Endothelial cell of umbilical vein (primary cell): ENCODE results near the gene NKX2-3. TPM values are rescaled to one million over a fixed set of nuclear protein-coding genes. Genes with fewer than 3 reads are reported as not detected.

Experiments used
- BruUV-seq: library from RNA; stranded (reverse); fragments of 400-500 nt; replicated peaks from 2 replicates; lab custom pipeline; 2021; lab: Mats Ljungman, UMichigan
- CTCF ChIA-PET: fragments of 300-600, 350-600 bp; sonication (Branson Sonifier 250); formaldehyde crosslinking; loops from one replicate; lab custom pipeline; 2021; ENCODE audit warnings: antibody characterized with exemption, inconsistent platforms; lab: Charles Lee
- POLR2A ChIA-PET: fragments of 300-600, 350-600 bp; sonication (Branson Sonifier 250); formaldehyde crosslinking; loops from one replicate; lab custom pipeline; 2021; ENCODE audit warnings: antibody characterized with exemption, inconsistent platforms; lab: Charles Lee
- DNase-seq: peaks from one replicate; pipeline ENCODE4 v3.0.0-alpha.2; 2011; ENCODE audit warnings: low read depth, low spot score
- FAIRE-seq: peaks from 2 replicates; lab custom pipeline; 2011; peaks lifted over from hg19 to GRCh38; lab: Jason Lieb, UNC
- H2AFZ ChIP-seq: 2 replicates; pipeline ENCODE4 v1.6.0; 2012; ENCODE audit warnings: low read depth, low read length, control low read depth, inconsistent platforms
- H3K27ac ChIP-seq: 2 replicates; pipeline ENCODE4 v1.5.1; 2011; ENCODE audit warnings: low read depth, mild to moderate bottlenecking, control low read depth, low read length, moderate library complexity; ENCODE audit not compliant: insufficient read depth
- H3K27me3 ChIP-seq, 2 experiments: 2 replicates each; pipeline versions ENCODE4 v1.6.0 to v1.6.1; 2011; ENCODE audit warnings: low read length in 2 of 2, mixed read lengths in 1 of 2; ENCODE audit not compliant: control insufficient read depth in 2 of 2, insufficient read depth in 2 of 2
- H3K36me3 ChIP-seq, 2 experiments: 2 replicates in 1 of 2; 3 replicates in 1 of 2; pipeline ENCODE4 v1.5.1; 2011; ENCODE audit warnings: low read length in 2 of 2, mild to moderate bottlenecking in 1 of 2, moderate library complexity in 1 of 2; ENCODE audit not compliant: control insufficient read depth in 2 of 2, insufficient read depth in 2 of 2; ENCODE audit errors: extremely low read depth in 1 of 2
- H3K4me1 ChIP-seq: 3 replicates; pipeline ENCODE4 v1.5.1; 2011; ENCODE audit warnings: mild to moderate bottlenecking, low read length; ENCODE audit not compliant: control insufficient read depth, insufficient read depth; ENCODE audit errors: extremely low read depth
- H3K4me2 ChIP-seq: 2 replicates; pipeline ENCODE4 v1.6.1; 2011; ENCODE audit warnings: low read length, control low read depth, mixed read lengths; ENCODE audit not compliant: insufficient read depth
- H3K4me3 ChIP-seq, 3 experiments: fragments of 200-600 bp in 1 of 3; sonication (generic), shearing (Covaris generic) in 1 of 3; replicated peaks in 1 of 3; 2 replicates each; pipeline ENCODE4 v1.5.1; 2011 to 2016; ENCODE audit warnings: control low read depth in 3 of 3, low read length in 3 of 3, mild to moderate bottlenecking in 2 of 3, inconsistent platforms in 1 of 3, low read depth in 1 of 3, moderate library complexity in 1 of 3; ENCODE audit not compliant: insufficient read depth in 1 of 3
- H3K79me2 ChIP-seq: 2 replicates; pipeline ENCODE4 v1.6.0; 2012; ENCODE audit warnings: low read length, inconsistent platforms; ENCODE audit not compliant: control insufficient read depth, insufficient read depth
- H3K9ac ChIP-seq: replicated peaks from 2 replicates; pipeline ENCODE3; 2011; ENCODE audit warnings: low read length, control low read depth; ENCODE audit not compliant: insufficient read depth; ENCODE audit errors: extremely low read depth
- H3K9me1 ChIP-seq: replicated peaks from 3 replicates; pipeline ENCODE4 v1.6.0; 2011; ENCODE audit warnings: mild to moderate bottlenecking, low read length; ENCODE audit not compliant: control insufficient read depth, insufficient read depth; ENCODE audit errors: extremely low read depth
- H3K9me3 ChIP-seq: replicated peaks from 2 replicates; pipeline ENCODE4 v1.5.1; 2012; ENCODE audit warnings: low read length, inconsistent platforms; ENCODE audit not compliant: control insufficient read depth, insufficient read depth
- H4K20me1 ChIP-seq: replicated peaks from 2 replicates; pipeline ENCODE3; 2011; ENCODE audit warnings: mild to moderate bottlenecking, low read length; ENCODE audit not compliant: control insufficient read depth, insufficient read depth; ENCODE audit errors: extremely low read depth
- EZH2 ChIP-seq: IDR thresholded peaks from 2 replicates; pipeline ENCODE4 v1.6.1; 2012; ENCODE audit warnings: borderline replicate concordance, low read depth, mild to moderate bottlenecking, moderate library complexity, low read length, inconsistent platforms; ENCODE audit not compliant: severe bottlenecking
- FOS ChIP-seq: IDR thresholded peaks from 2 replicates; pipeline ENCODE4 v1.6.1; 2011; ENCODE audit warnings: mild to moderate bottlenecking, low read length, moderate library complexity, borderline replicate concordance; ENCODE audit not compliant: insufficient read depth
- GATA2 ChIP-seq: IDR thresholded peaks from 2 replicates; pipeline ENCODE4 v1.7.0; 2011; ENCODE audit warnings: low read depth, mild to moderate bottlenecking, moderate library complexity, mixed read lengths, low read length; ENCODE audit not compliant: insufficient read length, insufficient read depth
- JUN ChIP-seq: IDR thresholded peaks from 2 replicates; pipeline ENCODE4 v1.6.1; 2011; ENCODE audit warnings: borderline replicate concordance, low read depth; ENCODE audit not compliant: insufficient read length, insufficient read depth
- MYC ChIP-seq: IDR thresholded peaks from one replicate; pipeline ENCODE4 v1.6.1; 2011; ENCODE audit warnings: mild to moderate bottlenecking, low read depth, low read length
- POLR2A ChIP-seq: IDR thresholded peaks from 2 replicates; pipeline ENCODE4 v1.6.1; 2012; ENCODE audit warnings: low read depth, mild to moderate bottlenecking, control low read depth, low read length
- POLR2AphosphoS5 ChIP-seq: IDR thresholded peaks from 2 replicates; pipeline ENCODE4 v1.6.1; 2012; ENCODE audit warnings: low read depth, mild to moderate bottlenecking, control low read depth, low read length, moderate library complexity; ENCODE audit not compliant: insufficient read depth
- dilution Hi-C: fragments of 300-500 bp; cut with MboI; formaldehyde crosslinking; loops from one replicate; pipeline ENCODE4 v1.15.0; 2019; ENCODE audit warnings: low sequenced_read_pairs; ENCODE audit not compliant: extremely low pct_ligation_motif_present
- intact Hi-C: fragments of 100-400 bp; cut with micrococcal nuclease; formaldehyde crosslinking; loops from one replicate; pipeline ENCODE4 v1.10.0; 2022
- polyA plus RNA-seq, 4 experiments: library from polyadenylated mRNA; depleted of rRNA in 3 of 4; stranded (reverse) in 3 of 4; unstranded in 1 of 4; fragments of >200 nt; gene quantifications; 2 replicates each; pipeline versions ENCODE4 v1.2.1 to v1.2.3, GENCODE V29; 2011 to 2012; ENCODE audit warnings: missing spikeins in 1 of 4
- total RNA-seq: library from RNA; stranded (reverse); gene quantifications from 2 replicates; pipeline ENCODE4 v1.2.3, GENCODE V29; 2021
- TF ChIP-seq, protein P1 (sequence below): IDR thresholded peaks from 2 replicates; pipeline ENCODE4 v1.6.1; 2011; ENCODE audit not compliant: insufficient read depth, insufficient read length
- TF ChIP-seq, protein P2 (sequence below), 2 donors: IDR thresholded peaks; 1 replicate in 1 of 2; 2 replicates in 1 of 2; pipeline ENCODE4 v1.5.1; 2011; ENCODE audit warnings: low read length in 2 of 2, mild to moderate bottlenecking in 2 of 2, moderate library complexity in 2 of 2, control low read depth in 1 of 2, inconsistent platforms in 1 of 2, low read depth in 1 of 2; ENCODE audit not compliant: insufficient read depth in 1 of 2; ENCODE audit errors: extremely low read depth in 1 of 2

Gene NKX2-3
- total and polyA plus RNA-seq, 2 donors (not counting 3 experiments of a cell fraction or from before 2014, with no cell fraction given) = not detected

DNA sequence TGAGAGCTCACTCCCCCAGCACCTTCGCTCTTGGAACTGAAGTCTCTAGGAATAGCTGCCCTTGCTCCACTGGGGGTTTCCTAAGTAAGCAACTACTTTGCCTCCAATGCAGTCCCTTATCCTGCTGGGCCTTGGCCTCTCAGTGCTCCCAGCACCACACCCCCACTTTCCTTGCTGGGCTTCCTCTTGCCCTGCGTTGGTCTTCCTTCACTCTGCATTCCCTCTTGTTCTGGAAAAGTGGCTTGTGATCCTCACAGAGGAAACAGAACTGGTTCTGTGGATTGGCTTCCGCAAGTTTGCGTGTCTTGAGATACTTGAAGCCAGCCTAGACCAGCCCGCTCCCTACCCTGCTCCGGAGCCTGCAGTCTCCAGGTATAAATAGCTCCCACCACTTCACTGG lies 6.4 kb downstream of the NKX2-3 start:
- Histone ChIP-seq H4K20me1 (no peaks in the 10 kb centered on the region), H3K4me1 (no peaks in the 10 kb centered on the region), H3K36me3 (no peaks in the 10 kb centered on the region), H3K9me3 (no peaks in the 10 kb centered on the region), H3K27ac (no peak overlapping the region), H3K27me3 (peaks cover 80 to 89% of the 10 kb centered on the region in 2 experiments), H3K9me1 (no peaks in the 10 kb centered on the region), H3K79me2 (no peaks in the 10 kb centered on the region), H3K4me3 (no peak overlapping the region), H3K4me2 (no peak overlapping the region), H2AFZ (no peak overlapping the region), H3K9ac (no peak overlapping the region)
- ChIA-PET CTCF (interaction anchor here (1.0 to 1.8 kb wide), 3 partner anchors 9 to 146 kb away, joined by 3 to 8 read pairs (median 3); no protein-coding TSS in a partner anchor), POLR2A (no interaction called here)
- FAIRE-seq (no peak), DNase-seq (no peak)
- intact Hi-C loops = no loop called here
- dilution Hi-C loops = no loop called here
- no TSS peak for BruUV-seq
- TF ChIP-seq JUN (no peak), EZH2 (peak; percentile 7)
- TF ChIP-seq, protein P1, sequence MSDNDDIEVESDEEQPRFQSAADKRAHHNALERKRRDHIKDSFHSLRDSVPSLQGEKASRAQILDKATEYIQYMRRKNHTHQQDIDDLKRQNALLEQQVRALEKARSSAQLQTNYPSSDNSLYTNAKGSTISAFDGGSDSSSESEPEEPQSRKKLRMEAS = no peak

DNA sequence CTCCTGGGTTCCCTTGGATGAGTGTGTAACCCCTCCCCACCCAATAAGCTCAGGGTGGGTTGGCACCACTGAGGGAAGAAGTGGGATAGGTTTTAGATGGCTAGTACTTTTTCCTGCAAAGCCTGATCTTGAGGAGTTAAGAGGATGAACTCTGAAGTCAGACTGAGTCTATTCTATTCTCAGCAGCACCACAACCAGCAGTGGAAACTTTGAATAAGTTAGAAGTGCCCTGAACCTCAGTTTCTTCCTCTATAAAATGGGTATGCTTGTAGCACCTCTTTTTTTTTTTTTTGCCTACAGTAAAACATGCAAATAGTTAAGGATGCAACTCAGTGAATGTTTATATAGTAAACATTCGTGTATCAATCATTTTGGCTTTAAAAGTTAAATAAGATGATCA lies 7.1 kb downstream of the NKX2-3 start:
- Histone ChIP-seq H3K79me2 (no peaks in the 10 kb centered on the region), H3K4me2 (no peak overlapping the region), H4K20me1 (no peaks in the 10 kb centered on the region), H3K4me3 (no peak overlapping the region), H3K9me3 (no peaks in the 10 kb centered on the region), H3K27me3 (peaks cover 79 to 88% of the 10 kb centered on the region in 2 experiments), H3K4me1 (no peaks in the 10 kb centered on the region), H3K27ac (no peak overlapping the region), H3K9me1 (no peaks in the 10 kb centered on the region), H3K36me3 (no peaks in the 10 kb centered on the region), H3K9ac (no peak overlapping the region), H2AFZ (no peak overlapping the region)
- FAIRE-seq (no peak), DNase-seq (no peak)
- no TSS peak for BruUV-seq
- TF ChIP-seq MYC (no peak), FOS (no peak), POLR2A (no peak), JUN (no peak), POLR2AphosphoS5 (no peak), EZH2 (peak; percentile 14), GATA2 (no peak)
- TF ChIP-seq, protein P1 = no peak
- TF ChIP-seq, protein P2, sequence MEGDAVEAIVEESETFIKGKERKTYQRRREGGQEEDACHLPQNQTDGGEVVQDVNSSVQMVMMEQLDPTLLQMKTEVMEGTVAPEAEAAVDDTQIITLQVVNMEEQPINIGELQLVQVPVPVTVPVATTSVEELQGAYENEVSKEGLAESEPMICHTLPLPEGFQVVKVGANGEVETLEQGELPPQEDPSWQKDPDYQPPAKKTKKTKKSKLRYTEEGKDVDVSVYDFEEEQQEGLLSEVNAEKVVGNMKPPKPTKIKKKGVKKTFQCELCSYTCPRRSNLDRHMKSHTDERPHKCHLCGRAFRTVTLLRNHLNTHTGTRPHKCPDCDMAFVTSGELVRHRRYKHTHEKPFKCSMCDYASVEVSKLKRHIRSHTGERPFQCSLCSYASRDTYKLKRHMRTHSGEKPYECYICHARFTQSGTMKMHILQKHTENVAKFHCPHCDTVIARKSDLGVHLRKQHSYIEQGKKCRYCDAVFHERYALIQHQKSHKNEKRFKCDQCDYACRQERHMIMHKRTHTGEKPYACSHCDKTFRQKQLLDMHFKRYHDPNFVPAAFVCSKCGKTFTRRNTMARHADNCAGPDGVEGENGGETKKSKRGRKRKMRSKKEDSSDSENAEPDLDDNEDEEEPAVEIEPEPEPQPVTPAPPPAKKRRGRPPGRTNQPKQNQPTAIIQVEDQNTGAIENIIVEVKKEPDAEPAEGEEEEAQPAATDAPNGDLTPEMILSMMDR (IDR thresholded peaks at IDR 0.05; ENCODE audit: extremely low read depth in 1 of 2, insufficient read depth in 1 of 2, low read depth in 1 of 2, low read length in 2 of 2) = no peak
- intact Hi-C loops = no loop called here
- POLR2A ChIA-PET = no interaction called here
- CTCF ChIA-PET = interaction anchor here (1.3 to 1.8 kb wide), 2 partner anchors 104 to 147 kb away, joined by 3 to 8 read pairs; no protein-coding TSS in a partner anchor
- dilution Hi-C loops = no loop called here
